OCI-LY7 (cell line): ENCODE data around the gene ACSS2. TPM values are rescaled to one million over a fixed set of nuclear protein-coding genes. Genes with fewer than 3 reads are reported as not detected.

Experiments used
- BruUV-seq: library from RNA; stranded (reverse); fragments of 400-500 nt; replicated peaks from 2 replicates; lab custom pipeline; 2021; lab: Mats Ljungman, UMichigan
- CTCF ChIA-PET: fragments of 300-600 bp; sonication (Branson Sonifier 250); formaldehyde crosslinking; loops from one replicate; lab custom pipeline; 2022; ENCODE audit warnings: antibody characterized with exemption; ENCODE audit not compliant: unreplicated experiment; lab: Charles Lee
- POLR2A ChIA-PET: fragments of 300-600 bp; sonication (Branson Sonifier 250); formaldehyde crosslinking; loops from one replicate; lab custom pipeline; 2022; ENCODE audit warnings: antibody characterized with exemption; lab: Charles Lee
- DNase-seq: peaks from one replicate; pipeline ENCODE4 v3.0.0-alpha.2; 2015; ENCODE audit warnings: low spot score
- H2AFZ ChIP-seq: fragments of 200-600 bp; sonication (generic), shearing (Covaris generic); 2 replicates; pipeline ENCODE4 v1.6.1; 2014; ENCODE audit warnings: mild to moderate bottlenecking, antibody characterized with exemption, low read length, moderate library complexity
- H3K27ac ChIP-seq: fragments of 200-600 bp; sonication (generic); 2 replicates; pipeline ENCODE4 v1.5.1; 2014; ENCODE audit warnings: mixed run types, low read depth, mild to moderate bottlenecking, moderate library complexity, low read length, inconsistent platforms; ENCODE audit not compliant: poor library complexity, severe bottlenecking
- H3K36me3 ChIP-seq: fragments of 200-600 bp; sonication (generic); 2 replicates; pipeline ENCODE4 v1.6.1; 2014; ENCODE audit warnings: mild to moderate bottlenecking, antibody characterized with exemption, low read length, moderate library complexity, mixed read lengths; ENCODE audit not compliant: insufficient read depth
- H3K4me1 ChIP-seq: fragments of 200-600 bp; sonication (generic); 2 replicates; pipeline ENCODE4 v1.5.1; 2014; ENCODE audit warnings: mild to moderate bottlenecking, low read length; ENCODE audit not compliant: insufficient read depth, poor library complexity, severe bottlenecking
- H3K4me2 ChIP-seq: fragments of 200-600 bp; sonication (generic); 2 replicates; pipeline ENCODE4 v1.6.1; 2014; ENCODE audit warnings: mild to moderate bottlenecking, low read length
- H3K4me3 ChIP-seq: fragments of 200-600 bp; sonication (generic); 2 replicates; pipeline ENCODE4 v1.5.1; 2014; ENCODE audit warnings: mild to moderate bottlenecking, low read depth, low read length; ENCODE audit not compliant: poor library complexity, severe bottlenecking
- H3K79me2 ChIP-seq: fragments of 200-600 bp; sonication (generic); 2 replicates; pipeline ENCODE4 v1.6.1; 2016; ENCODE audit warnings: low read depth, mild to moderate bottlenecking, low read length, moderate library complexity, mixed read lengths; ENCODE audit not compliant: insufficient read depth
- H3K9me2 ChIP-seq: fragments of 200-600 bp; sonication (generic); 2 replicates; pipeline ENCODE4 v1.6.1; 2016; ENCODE audit warnings: mild to moderate bottlenecking, low read length, mixed read lengths; ENCODE audit not compliant: insufficient read depth
- H3K9me3 ChIP-seq: fragments of 200-600 bp; sonication (generic); 2 replicates; pipeline ENCODE4 v1.6.1; 2014; ENCODE audit warnings: mild to moderate bottlenecking, mixed run types, low read length, mixed read lengths
- H4K20me1 ChIP-seq: fragments of 200-600 bp; sonication (generic); 2 replicates; pipeline ENCODE4 v1.6.1; 2014; ENCODE audit warnings: mild to moderate bottlenecking, antibody characterized with exemption, low read length, moderate library complexity, mixed read lengths; ENCODE audit not compliant: insufficient read depth
- CTCF ChIP-seq: fragments of 200-600 bp; sonication (generic); conservative IDR thresholded peaks from 2 replicates; pipeline ENCODE4 v1.5.1; 2014; ENCODE audit warnings: mild to moderate bottlenecking, antibody characterized with exemption, low read length, moderate library complexity, mixed read lengths
- EZH2phosphoT487 ChIP-seq: fragments of 200-600 bp; sonication (generic); IDR thresholded peaks from 2 replicates; pipeline ENCODE4 v1.6.1; 2018; ENCODE audit warnings: low read depth, borderline replicate concordance, mild to moderate bottlenecking, mixed run types, antibody characterized with exemption, low read length, moderate library complexity, mixed read lengths
- intact Hi-C: fragments of 100-400 bp; cut with micrococcal nuclease; formaldehyde crosslinking; loops from one replicate; pipeline ENCODE4 v1.10.0; 2022; ENCODE audit not compliant: unreplicated experiment
- total RNA-seq, 2 experiments: library from RNA; depleted of rRNA in 1 of 2; stranded (reverse); fragments of >200 nt in 1 of 2; shearing (Covaris generic) in 1 of 2; gene quantifications; 2 replicates each; pipeline ENCODE4 v1.2.3, GENCODE V29; 2014 to 2022

The ACSS2 gene
- total RNA-seq, 2 experiments from 2014 or later = 18.2 to 21.4 TPM

DNA sequence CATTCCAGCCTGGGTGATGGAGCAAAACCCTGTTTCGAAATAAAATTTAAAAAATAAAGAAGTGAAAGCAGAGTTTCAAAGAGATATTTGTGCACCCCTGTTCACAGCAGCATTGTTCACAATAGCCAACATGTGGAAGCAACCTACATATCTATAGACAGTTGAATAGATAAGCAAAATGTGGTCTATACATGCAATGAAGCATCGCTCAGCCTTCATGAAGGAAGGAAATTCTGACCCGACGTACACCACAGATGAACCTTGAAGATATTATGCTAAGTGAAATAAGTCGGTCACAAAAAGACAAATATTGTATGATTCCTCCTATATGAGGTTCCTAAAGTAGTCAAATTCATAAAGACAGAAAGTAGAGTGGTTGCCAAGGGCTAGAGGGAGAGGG, 44.5 kb upstream of the ACSS2 start:
- intact Hi-C loops = loop anchor here (5.0 kb wide), 1 partner anchor 375 kb away; no protein-coding TSS in a partner anchor
- POLR2A ChIA-PET = interaction anchor here (0.7 kb wide), 1 partner anchor 20 kb away, joined by 3 read pairs; no protein-coding TSS in a partner anchor
- Histone ChIP-seq H3K79me2 (no peaks in the 10 kb centered on the region), H3K4me3 (no peak overlapping the region), H3K4me2 (no peak overlapping the region), H3K4me1 (no peaks in the 10 kb centered on the region), H4K20me1 (no peaks in the 10 kb centered on the region), H3K9me3 (no peaks in the 10 kb centered on the region), H2AFZ (no peak overlapping the region), H3K36me3 (no peaks in the 10 kb centered on the region), H3K27ac (no peak overlapping the region), H3K9me2 (no peaks in the 10 kb centered on the region)
- CTCF ChIA-PET = no interaction called here
- no peak for DNase-seq
- BruUV-seq = no TSS peak
- no peak for TF ChIP-seq EZH2phosphoT487
- TF ChIP-seq CTCF = no peak

GRCh38 chr20:34834459-34834893, 41.9 kb upstream of the ACSS2 start:
- DNase-seq = peak; percentile 67
- intact Hi-C loops = loop anchor here (1.0 to 5.0 kb wide), 3 partner anchors 126 to 373 kb away; partner anchors contain the start of gene EDEM2
- H3K4me2 ChIP-seq = peak overlapping the region; percentile 42; the same call in 1 of the 2 replicates
- H3K9me2 ChIP-seq = no peaks in the 10 kb centered on the region
- no peak overlapping the region for H2AFZ ChIP-seq
- H3K79me2 ChIP-seq = no peaks in the 10 kb centered on the region
- ChIA-PET POLR2A (interaction anchor here (0.7 kb wide), 2 partner anchors 40 to 97 kb away, joined by 3 to 5 read pairs; no protein-coding TSS in a partner anchor), CTCF (interaction anchor here (0.5 kb wide), 1 partner anchor 19 kb away, joined by 4 read pairs; no protein-coding TSS in a partner anchor)
- TF ChIP-seq CTCF = peak; percentile 78
- no peak for TF ChIP-seq EZH2phosphoT487
- H3K36me3 ChIP-seq = no peaks in the 10 kb centered on the region
- H3K9me3 ChIP-seq = no peaks in the 10 kb centered on the region
- H3K4me3 ChIP-seq = peak overlapping the region; percentile 10
- H3K27ac ChIP-seq = no peak overlapping the region
- H4K20me1 ChIP-seq = no peaks in the 10 kb centered on the region
- BruUV-seq = no TSS peak
- H3K4me1 ChIP-seq = no peaks in the 10 kb centered on the region

GRCh38 chr20:34842143-34842542, 34.3 kb upstream of the ACSS2 start:
- Histone ChIP-seq H3K4me1 (no peaks in the 10 kb centered on the region), H3K9me2 (no peaks in the 10 kb centered on the region), H3K27ac (no peak overlapping the region), H3K79me2 (no peaks in the 10 kb centered on the region), H3K4me2 (no peak overlapping the region), H3K9me3 (no peaks in the 10 kb centered on the region), H2AFZ (no peak overlapping the region), H4K20me1 (no peaks in the 10 kb centered on the region), H3K36me3 (no peaks in the 10 kb centered on the region), H3K4me3 (no peak overlapping the region)
- TF ChIP-seq CTCF = no peak
- TF ChIP-seq EZH2phosphoT487 = no peak
- POLR2A ChIA-PET = no interaction called here
- CTCF ChIA-PET = no interaction called here
- DNase-seq = no peak
- intact Hi-C loops = no loop called here
- BruUV-seq = no TSS peak
